ENCODE data around the gene GRIN2C. TPM values are rescaled to one million over a fixed set of nuclear protein-coding genes. Genes with fewer than 3 reads are reported as not detected.

The GRIN2C gene
- total RNA-seq, 1 donor from 2014 or later: 0.02 TPM

DNA sequence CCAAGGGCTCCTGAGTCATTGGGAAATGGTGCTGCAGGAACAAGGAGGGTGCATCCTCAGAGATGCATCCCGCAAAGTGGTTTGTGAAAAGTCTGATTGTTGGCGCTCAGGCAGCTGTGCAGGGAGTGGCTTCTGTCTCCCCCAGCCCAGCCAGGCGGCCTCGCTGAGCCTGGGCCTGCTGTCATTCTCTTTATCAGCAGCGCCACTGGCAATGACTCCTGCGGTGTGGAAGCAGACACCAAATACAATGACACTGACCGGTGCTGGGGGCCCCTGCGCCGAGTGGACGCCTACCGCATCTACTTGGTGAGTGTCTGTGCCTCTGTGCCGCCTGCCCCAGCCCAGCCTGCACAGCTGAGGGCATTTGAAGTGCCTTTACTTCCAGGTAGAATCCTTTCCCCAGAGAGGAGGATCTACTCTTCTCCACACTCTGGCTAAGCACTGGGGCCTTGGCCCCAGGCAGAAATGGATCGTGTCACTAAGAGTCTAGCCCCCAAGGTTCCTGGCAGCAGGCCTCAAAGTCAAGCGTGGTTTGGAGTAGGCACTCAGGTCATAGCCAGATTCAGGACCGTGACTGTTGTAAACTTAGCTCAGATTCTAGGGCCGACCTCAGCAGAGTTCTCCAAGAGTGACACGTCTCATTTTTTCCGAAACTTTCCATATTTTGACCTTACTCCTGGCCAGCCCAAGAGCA, 64.2 kb downstream of the GRIN2C start:
- H3K36me3 Mint-ChIP-seq (ENCODE audit: low read depth): peaks cover 6% of the 10 kb centered on the region

GRCh38 chr17:74792586-74793105, 67.0 kb downstream of the GRIN2C start:
- Mint-ChIP-seq H3K27ac (ENCODE audit: unreplicated experiment) (no peak overlapping the region), H3K36me3 (ENCODE audit: low read depth) (peaks cover 4% of the 10 kb centered on the region), H3K9me3 (no peaks in the 10 kb centered on the region), H3K27me3 (ENCODE audit: low read depth) (no peaks in the 10 kb centered on the region), H3K4me1 (no peaks in the 10 kb centered on the region), H3K4me3 (no peak overlapping the region)
- TF ChIP-seq, protein P1, sequence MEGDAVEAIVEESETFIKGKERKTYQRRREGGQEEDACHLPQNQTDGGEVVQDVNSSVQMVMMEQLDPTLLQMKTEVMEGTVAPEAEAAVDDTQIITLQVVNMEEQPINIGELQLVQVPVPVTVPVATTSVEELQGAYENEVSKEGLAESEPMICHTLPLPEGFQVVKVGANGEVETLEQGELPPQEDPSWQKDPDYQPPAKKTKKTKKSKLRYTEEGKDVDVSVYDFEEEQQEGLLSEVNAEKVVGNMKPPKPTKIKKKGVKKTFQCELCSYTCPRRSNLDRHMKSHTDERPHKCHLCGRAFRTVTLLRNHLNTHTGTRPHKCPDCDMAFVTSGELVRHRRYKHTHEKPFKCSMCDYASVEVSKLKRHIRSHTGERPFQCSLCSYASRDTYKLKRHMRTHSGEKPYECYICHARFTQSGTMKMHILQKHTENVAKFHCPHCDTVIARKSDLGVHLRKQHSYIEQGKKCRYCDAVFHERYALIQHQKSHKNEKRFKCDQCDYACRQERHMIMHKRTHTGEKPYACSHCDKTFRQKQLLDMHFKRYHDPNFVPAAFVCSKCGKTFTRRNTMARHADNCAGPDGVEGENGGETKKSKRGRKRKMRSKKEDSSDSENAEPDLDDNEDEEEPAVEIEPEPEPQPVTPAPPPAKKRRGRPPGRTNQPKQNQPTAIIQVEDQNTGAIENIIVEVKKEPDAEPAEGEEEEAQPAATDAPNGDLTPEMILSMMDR (conservative IDR thresholded peaks at IDR 0.05): no peak
- DNase-seq (ENCODE audit: low read depth, low spot score): no peak

More for the DNA sequence above, 64.2 kb downstream of the GRIN2C start:
- Mint-ChIP-seq H3K4me3 (no peak overlapping the region), H3K27me3 (ENCODE audit: low read depth) (no peaks in the 10 kb centered on the region), H3K9me3 (no peaks in the 10 kb centered on the region), H3K27ac (ENCODE audit: unreplicated experiment) (no peak overlapping the region), H3K4me1 (no peaks in the 10 kb centered on the region)
- TF ChIP-seq, protein P1 (conservative IDR thresholded peaks at IDR 0.05): no peak
- DNase-seq (ENCODE audit: low read depth, low spot score): no peak

Other genes with a start within 250 kb of the GRIN2C start
- not detected in 2 replicates for gene CD300E, start 236.1 kb downstream of the GRIN2C start, total RNA-seq
- not detected in 2 replicates for gene CD300LF, start 147.0 kb downstream of the GRIN2C start, total RNA-seq
- not detected in 2 replicates for gene RAB37, start 122.6 kb downstream of the GRIN2C start, total RNA-seq
- gene NHERF1, start 111.3 kb downstream of the GRIN2C start, total RNA-seq: 51.7 and 52.2 TPM in 2 replicates
- gene NAT9, start 83.5 kb downstream of the GRIN2C start, total RNA-seq: 66.9 and 67.7 TPM in 2 replicates
- 13.3 and 14.8 TPM in 2 replicates for gene FDXR, start 13.1 kb upstream of the GRIN2C start, total RNA-seq
- gene FADS6, start 33.7 kb upstream of the GRIN2C start, total RNA-seq: not detected in 2 replicates
- gene USH1G, start 63.4 kb upstream of the GRIN2C start, total RNA-seq: 0.14 TPM in 1 of 2 replicates, not detected in the other
- gene OTOP2, start 64.4 kb upstream of the GRIN2C start, total RNA-seq: not detected in 2 replicates
- not detected in 2 replicates for gene OTOP3, start 76.0 kb upstream of the GRIN2C start, total RNA-seq
- 11.8 and 14.6 TPM in 2 replicates for gene HID1, start 112.9 kb upstream of the GRIN2C start, total RNA-seq
- 24.0 and 24.1 TPM in 2 replicates for gene CDR2L, start 127.7 kb upstream of the GRIN2C start, total RNA-seq
- 35.3 and 37.6 TPM in 2 replicates for gene MRPL58, start 152.8 kb upstream of the GRIN2C start, total RNA-seq
- 198 and 208 TPM in 2 replicates for gene ATP5PD, start 187.1 kb upstream of the GRIN2C start, total RNA-seq
- gene KCTD2, start 187.3 kb upstream of the GRIN2C start, total RNA-seq: 35.2 and 37.8 TPM in 2 replicates
- 6.0 and 7.3 TPM in 2 replicates for gene SLC16A5, start 228.1 kb upstream of the GRIN2C start, total RNA-seq